Stimulated activated CD4-positive, alpha-beta T cell treated with anti-CD3 and anti-CD28 coated beads, Interleukin-15, amount 100 ng/mL, for 1 hour (primary cell): ENCODE measurements around the gene PELI3.
"Not testable (repeated sequence)": the region's sequence is repeated elsewhere in the genome, so short reads cannot be mapped to it uniquely, and the experiment has no call there.

Experiments
- DNase-seq, 2 donors: peaks; one replicate each; pipeline ENCODE4 v3.0.0-alpha.2; 2020; ENCODE audit warnings: low read depth in 1 of 2, low spot score in 1 of 2

PELI3 gene

GRCh38 chr11:66447012-66447411, 19.7 kb upstream of the PELI3 start:
- no peak for DNase-seq

GRCh38 chr11:66448523-66448922, 18.2 kb upstream of the PELI3 start:
- no peak for DNase-seq

- DNase-seq: no peak
Observed at GRCh38 chr11:66450560-66450959, 16.1 kb upstream of the PELI3 start.

- DNase-seq: no peak
Observed at GRCh38 chr11:66451663-66452062, 15.0 kb upstream of the PELI3 start.

GRCh38 chr11:66454247-66454646, 12.5 kb upstream of the PELI3 start:
- no peak for DNase-seq

- DNase-seq: no peak
Observed at GRCh38 chr11:66454828-66455227, 11.9 kb upstream of the PELI3 start.

GRCh38 chr11:66457826-66458225, 8.9 kb upstream of the PELI3 start:
- no peak for DNase-seq

GRCh38 chr11:66459138-66459778, 7.4 kb upstream of the PELI3 start:
- no peak for DNase-seq

GRCh38 chr11:66462010-66462409, 4.7 kb upstream of the PELI3 start:
- DNase-seq: no peak

GRCh38 chr11:66462911-66463310, 3.8 kb upstream of the PELI3 start:
- DNase-seq: no peak

- not testable (repeated sequence) for DNase-seq
Observed at GRCh38 chr11:66464116-66464515, 2.6 kb upstream of the PELI3 start.

- DNase-seq: no peak
Observed at GRCh38 chr11:66464916-66465315, 1.8 kb upstream of the PELI3 start.

GRCh38 chr11:66465373-66466224, 1.1 kb upstream of the PELI3 start:
- DNase-seq: no peak

- no peak for DNase-seq
Observed at GRCh38 chr11:66467034-66467659, 442 bp downstream of the PELI3 start.

GRCh38 chr11:66467756-66468155, 1.1 kb downstream of the PELI3 start:
- DNase-seq: no peak

GRCh38 chr11:66468691-66469090, 2.0 kb downstream of the PELI3 start:
- DNase-seq: no peak

- no peak for DNase-seq
Observed at GRCh38 chr11:66469441-66469840, 2.7 kb downstream of the PELI3 start.

- DNase-seq: no peak
Observed at GRCh38 chr11:66470015-66470414, 3.3 kb downstream of the PELI3 start.

GRCh38 chr11:66471142-66471541, 4.4 kb downstream of the PELI3 start:
- no peak for DNase-seq

GRCh38 chr11:66472054-66472453, 5.3 kb downstream of the PELI3 start:
- DNase-seq: no peak

GRCh38 chr11:66473167-66473566, 6.5 kb downstream of the PELI3 start:
- DNase-seq: no peak
